HEK293T (cell line): ENCODE measurements around the gene MMRN1.

ENCODE experiments used
- CTCF ChIA-PET: fragments of 350-600 bp; formaldehyde crosslinking; extraction: SDS; loops from one replicate; lab custom pipeline; 2021; ENCODE audit warnings: antibody characterized with exemption, inconsistent platforms; lab: Yijun Ruan, JAX
- POLR2A ChIA-PET: fragments of 350-600 bp; formaldehyde crosslinking; extraction: SDS; loops from one replicate; lab custom pipeline; 2020; ENCODE audit warnings: antibody characterized with exemption, inconsistent platforms; lab: Yijun Ruan, JAX
- DNase-seq: peaks from one replicate; pipeline ENCODE4 v3.0.0; 2012; ENCODE audit warnings: mixed read lengths; ENCODE audit errors: extremely low spot score
- ARNT ChIP-seq: fragments of 450-650 bp; IDR thresholded peaks from 2 replicates; pipeline ENCODE4 v1.6.1; 2017; ENCODE audit warnings: mild to moderate bottlenecking
- BHLHE40 ChIP-seq: fragments of 450-650 bp; IDR thresholded peaks from 2 replicates; pipeline ENCODE4 v1.6.1; 2016; ENCODE audit warnings: mild to moderate bottlenecking, moderate library complexity, borderline replicate concordance
- CTBP1 ChIP-seq: fragments of 450-650 bp; IDR thresholded peaks from 2 replicates; pipeline ENCODE4 v1.6.1; 2016; ENCODE audit warnings: borderline replicate concordance
- ELF4 ChIP-seq: fragments of 450-650 bp; IDR thresholded peaks from 2 replicates; pipeline ENCODE4 v1.6.1; 2017; ENCODE audit warnings: antibody characterized with exemption
- FOXA1 ChIP-seq: fragments of 450-650 bp; IDR thresholded peaks from 2 replicates; pipeline ENCODE4 v1.6.1; 2016; ENCODE audit warnings: mild to moderate bottlenecking
- FOXK2 ChIP-seq: fragments of 450-650 bp; IDR thresholded peaks from 2 replicates; pipeline ENCODE4 v1.6.1; 2016; ENCODE audit warnings: mild to moderate bottlenecking
- FOXM1 ChIP-seq: fragments of 450-650 bp; IDR thresholded peaks from 2 replicates; pipeline ENCODE4 v1.6.1; 2017; ENCODE audit warnings: mild to moderate bottlenecking, borderline replicate concordance
- HDGF ChIP-seq: fragments of 450-650 bp; IDR thresholded peaks from 2 replicates; pipeline ENCODE4 v1.6.1; 2017; ENCODE audit warnings: antibody characterized with exemption, borderline replicate concordance
- L3MBTL2 ChIP-seq: fragments of 450-650 bp; conservative IDR thresholded peaks from 2 replicates; pipeline ENCODE4 v1.6.1; 2016; ENCODE audit warnings: mild to moderate bottlenecking
- LEF1 ChIP-seq: fragments of 450-650 bp; IDR thresholded peaks from 2 replicates; pipeline ENCODE4 v1.6.1; 2017; ENCODE audit warnings: mild to moderate bottlenecking, borderline replicate concordance
- NFRKB ChIP-seq: fragments of 450-650 bp; IDR thresholded peaks from 2 replicates; pipeline ENCODE4 v1.6.1; 2016; ENCODE audit warnings: mild to moderate bottlenecking, moderate library complexity
- PKNOX1 ChIP-seq: fragments of 450-650 bp; IDR thresholded peaks from 2 replicates; pipeline ENCODE4 v1.6.1; 2016
- SP1 ChIP-seq: fragments of 450-650 bp; IDR thresholded peaks from 2 replicates; pipeline ENCODE4 v1.6.1; 2017
- SUZ12 ChIP-seq: fragments of 450-650 bp; IDR thresholded peaks from 2 replicates; pipeline ENCODE4 v1.6.1; 2016; ENCODE audit warnings: mild to moderate bottlenecking
- TARDBP ChIP-seq: fragments of 450-650 bp; IDR thresholded peaks from 2 replicates; pipeline ENCODE4 v1.6.1; 2016
- ZNF384 ChIP-seq: fragments of 450-650 bp; IDR thresholded peaks from 2 replicates; pipeline ENCODE4 v1.6.1; 2016

The MMRN1 gene

GRCh38 chr4:89863533-89863932, 31.1 kb upstream of the MMRN1 start:
- TF ChIP-seq L3MBTL2 = no peak
- no peak for DNase-seq
- ChIA-PET POLR2A (no interaction called here), CTCF (no interaction called here)

- TF ChIP-seq FOXA1 = no peak
- no peak for TF ChIP-seq SUZ12
- TF ChIP-seq ARNT = no peak
- TF ChIP-seq SP1 = no peak
- TF ChIP-seq FOXK2 = no peak
- TF ChIP-seq CTBP1 = no peak
- TF ChIP-seq NFRKB = no peak
- TF ChIP-seq HDGF = no peak
- TF ChIP-seq PKNOX1 = no peak
- no peak for TF ChIP-seq LEF1
- TF ChIP-seq ZNF384 = no peak
- TF ChIP-seq BHLHE40 = no peak
- CTCF ChIA-PET = no interaction called here
- POLR2A ChIA-PET = no interaction called here
- DNase-seq = no peak
These were observed 26.4 kb upstream of the MMRN1 start for GRCh38 chr4:89868276-89868675.

- CTCF ChIA-PET = interaction anchor here (0.6 to 1.0 kb wide), 3 partner anchors 10 to 496 kb away, joined by 3 read pairs; no protein-coding TSS in a partner anchor
- no peak for DNase-seq
- POLR2A ChIA-PET = no interaction called here
- TF ChIP-seq SP1 (no peak), L3MBTL2 (no peak), CTBP1 (no peak), LEF1 (no peak), SUZ12 (no peak), FOXK2 (no peak), BHLHE40 (no peak)
These were observed 25.6 kb upstream of the MMRN1 start for GRCh38 chr4:89868999-89869589.

GRCh38 chr4:89871211-89871610, 23.4 kb upstream of the MMRN1 start:
- no peak for DNase-seq
- CTCF ChIA-PET = no interaction called here
- no peak for TF ChIP-seq FOXA1
- TF ChIP-seq CTBP1 = no peak
- TF ChIP-seq L3MBTL2 = no peak
- no peak for TF ChIP-seq SP1
- no peak for TF ChIP-seq FOXK2
- no peak for TF ChIP-seq LEF1
- TF ChIP-seq ELF4 = no peak
- no peak for TF ChIP-seq NFRKB
- no peak for TF ChIP-seq ARNT
- no peak for TF ChIP-seq HDGF
- no peak for TF ChIP-seq TARDBP
- TF ChIP-seq ZNF384 = no peak
- no peak for TF ChIP-seq FOXM1
- TF ChIP-seq PKNOX1 = no peak
- no peak for TF ChIP-seq SUZ12
- no peak for TF ChIP-seq BHLHE40
- POLR2A ChIA-PET = no interaction called here

GRCh38 chr4:89876548-89876947, 18.1 kb upstream of the MMRN1 start:
- no peak for TF ChIP-seq HDGF
- TF ChIP-seq L3MBTL2 = no peak
- TF ChIP-seq BHLHE40 = no peak
- TF ChIP-seq FOXK2 = no peak
- no peak for TF ChIP-seq SP1
- TF ChIP-seq ARNT = no peak
- TF ChIP-seq CTBP1 = no peak
- TF ChIP-seq FOXM1 = no peak
- TF ChIP-seq ELF4 = no peak
- TF ChIP-seq ZNF384 = no peak
- no peak for TF ChIP-seq SUZ12
- CTCF ChIA-PET = no interaction called here
- DNase-seq = no peak
- POLR2A ChIA-PET = no interaction called here

GRCh38 chr4:89878611-89879010, 16.0 kb upstream of the MMRN1 start:
- CTCF ChIA-PET = interaction anchor here (0.7 to 1.1 kb wide), 2 partner anchors 10 to 653 kb away, joined by 3 read pairs; no protein-coding TSS in a partner anchor

More at GRCh38 chr4:89878611-89879010, 16.0 kb upstream of the MMRN1 start:
- POLR2A ChIA-PET = interaction anchor here (0.7 kb wide), 1 partner anchor 53 kb away, joined by 3 read pairs; no protein-coding TSS in a partner anchor
- DNase-seq = no peak
- no peak for TF ChIP-seq SP1
- TF ChIP-seq BHLHE40 = no peak
- TF ChIP-seq ARNT = no peak
- no peak for TF ChIP-seq PKNOX1
- no peak for TF ChIP-seq TARDBP
- no peak for TF ChIP-seq FOXA1
- TF ChIP-seq L3MBTL2 = no peak
- TF ChIP-seq ELF4 = no peak
- no peak for TF ChIP-seq NFRKB
- TF ChIP-seq ZNF384 = no peak
- no peak for TF ChIP-seq SUZ12
- no peak for TF ChIP-seq HDGF
